Activated CD4-positive, alpha-beta T cell treated with anti-CD3 and anti-CD28 coated beads, Interleukin-2, amount 50 U/mL, for 48 hours (primary cell): Measurements from ENCODE around the gene MPEG1.

Experiments used
- DNase-seq, 2 experiments: peaks; one replicate each; pipeline ENCODE4 v3.0.0-alpha.2; 2020

Gene MPEG1, protein sequence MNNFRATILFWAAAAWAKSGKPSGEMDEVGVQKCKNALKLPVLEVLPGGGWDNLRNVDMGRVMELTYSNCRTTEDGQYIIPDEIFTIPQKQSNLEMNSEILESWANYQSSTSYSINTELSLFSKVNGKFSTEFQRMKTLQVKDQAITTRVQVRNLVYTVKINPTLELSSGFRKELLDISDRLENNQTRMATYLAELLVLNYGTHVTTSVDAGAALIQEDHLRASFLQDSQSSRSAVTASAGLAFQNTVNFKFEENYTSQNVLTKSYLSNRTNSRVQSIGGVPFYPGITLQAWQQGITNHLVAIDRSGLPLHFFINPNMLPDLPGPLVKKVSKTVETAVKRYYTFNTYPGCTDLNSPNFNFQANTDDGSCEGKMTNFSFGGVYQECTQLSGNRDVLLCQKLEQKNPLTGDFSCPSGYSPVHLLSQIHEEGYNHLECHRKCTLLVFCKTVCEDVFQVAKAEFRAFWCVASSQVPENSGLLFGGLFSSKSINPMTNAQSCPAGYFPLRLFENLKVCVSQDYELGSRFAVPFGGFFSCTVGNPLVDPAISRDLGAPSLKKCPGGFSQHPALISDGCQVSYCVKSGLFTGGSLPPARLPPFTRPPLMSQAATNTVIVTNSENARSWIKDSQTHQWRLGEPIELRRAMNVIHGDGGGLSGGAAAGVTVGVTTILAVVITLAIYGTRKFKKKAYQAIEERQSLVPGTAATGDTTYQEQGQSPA

DNA sequence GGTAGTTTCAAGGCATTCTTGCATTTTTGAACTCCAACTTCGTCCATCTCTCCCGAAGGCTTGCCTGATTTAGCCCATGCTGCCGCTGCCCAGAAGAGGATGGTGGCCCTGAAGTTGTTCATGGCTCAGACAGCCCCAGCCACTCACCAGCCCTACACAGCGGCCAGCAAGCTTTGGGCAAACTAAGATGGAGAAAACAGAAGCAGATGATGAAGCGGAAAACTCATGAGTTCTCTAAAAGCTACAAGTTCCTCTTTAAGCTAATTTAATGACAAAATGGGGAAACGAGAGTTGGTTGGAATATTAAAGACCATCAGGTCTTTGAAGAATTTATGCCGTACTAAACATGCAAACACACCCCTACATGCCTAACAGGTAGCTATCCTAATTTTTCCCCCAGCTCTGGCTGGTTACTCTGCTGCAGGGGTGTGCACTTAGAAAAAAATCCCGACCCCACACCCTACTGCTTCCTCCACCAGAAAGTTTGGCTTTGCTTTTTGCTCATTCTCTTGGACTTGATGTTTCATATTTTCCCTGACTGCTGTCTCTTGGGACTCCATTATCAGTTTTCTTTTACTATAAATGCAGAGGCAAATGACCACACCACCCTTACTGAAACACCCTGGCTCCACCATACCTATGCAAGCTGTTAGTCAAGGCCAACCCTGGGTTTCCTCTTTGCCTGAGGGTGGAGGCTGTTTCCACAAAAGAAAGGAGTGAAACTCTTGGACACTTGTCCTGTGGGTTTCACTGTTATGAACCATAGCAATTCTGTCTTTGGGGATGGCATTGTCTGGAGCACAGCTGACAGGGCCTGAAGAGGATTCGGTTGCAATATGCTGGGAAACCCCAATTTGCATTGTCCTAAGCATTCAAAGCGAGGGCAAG, at the start of gene MPEG1:
MPEG1 (minus strand) TSS at position 184 of the 888 bp plus-strand sequence; CDS start at position 122, 62 bp downstream.
- DNase-seq = no peak

DNA sequence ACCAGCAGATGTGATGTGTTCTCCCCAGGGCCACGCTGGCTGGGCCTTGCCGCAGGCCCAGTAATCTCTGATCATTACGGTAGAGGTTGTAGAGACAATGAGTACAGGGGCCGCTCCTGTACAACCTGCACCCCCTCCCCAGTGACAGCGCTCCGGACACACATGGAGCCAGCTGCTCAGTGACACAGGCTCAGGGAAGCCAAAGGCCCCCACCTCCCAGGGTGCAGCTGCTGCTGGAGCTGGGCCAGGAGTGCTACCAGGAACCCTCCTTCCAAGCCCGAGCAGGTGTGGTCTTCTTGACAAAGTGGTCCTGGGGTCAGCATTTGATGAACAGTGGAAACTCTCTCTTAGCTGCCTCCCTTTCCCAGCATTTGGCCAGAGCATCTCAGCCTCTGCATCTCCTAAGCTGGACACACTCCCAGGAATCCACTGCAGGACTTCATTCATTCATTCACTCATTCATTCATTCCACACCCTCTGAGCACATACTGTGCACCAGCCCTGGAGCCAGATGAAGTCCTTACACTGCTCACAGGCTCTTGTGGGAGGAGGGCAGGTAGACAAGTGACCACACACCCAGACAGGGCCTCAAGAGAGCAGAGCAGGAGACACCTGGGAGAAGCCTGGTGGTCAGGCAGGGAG, 49.6 kb upstream of the MPEG1 start:
- DNase-seq = no peak

DNA sequence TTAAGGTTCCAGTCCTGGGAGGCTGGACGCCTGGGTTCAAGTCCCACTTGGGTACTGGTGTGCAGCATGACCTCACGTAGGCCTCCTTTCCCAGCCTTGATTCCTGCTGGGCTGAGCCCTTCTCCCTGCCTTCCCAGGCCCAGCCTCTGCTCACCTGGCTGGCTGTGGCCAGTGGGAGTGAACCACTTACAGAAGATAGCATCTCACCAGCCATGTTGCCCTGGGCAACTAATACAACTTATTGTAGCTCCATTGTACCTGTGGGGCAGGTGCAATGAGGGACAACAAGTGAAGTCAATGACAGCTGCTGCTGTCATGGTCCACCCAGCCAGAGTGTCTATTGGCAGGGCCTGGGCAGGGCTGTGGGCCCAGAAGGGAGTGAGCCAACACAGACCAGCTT, 48.4 kb upstream of the MPEG1 start:
- DNase-seq = no peak

DNA sequence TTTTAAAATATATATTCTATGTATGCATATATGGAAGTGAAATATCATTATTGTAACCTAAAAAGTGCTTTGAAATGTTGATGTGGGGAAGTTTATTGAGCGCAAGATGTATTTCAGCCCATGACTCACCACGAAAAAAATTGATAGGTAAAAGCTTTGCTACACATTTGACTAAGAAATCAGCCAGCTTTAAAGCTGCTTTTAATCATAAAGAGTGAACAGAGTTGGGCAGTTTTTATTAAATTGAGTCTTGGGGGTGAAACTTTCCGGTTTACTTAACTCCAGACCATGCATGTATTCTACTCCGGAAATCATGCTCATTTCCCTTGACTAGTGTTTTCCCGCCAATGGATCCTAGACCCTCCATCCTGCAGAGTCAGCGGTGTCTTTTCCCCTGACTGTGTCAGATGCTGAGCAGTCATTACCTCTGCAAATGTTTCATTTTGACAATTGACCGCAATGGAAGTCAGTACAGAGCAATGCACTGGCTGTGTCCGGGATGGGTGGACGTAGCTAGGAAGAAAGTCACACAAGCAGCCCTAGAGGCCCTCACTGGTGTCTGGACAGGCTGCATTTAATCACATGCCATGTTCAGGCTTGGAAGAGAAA, 47.2 kb upstream of the MPEG1 start:
- DNase-seq = no peak

DNA sequence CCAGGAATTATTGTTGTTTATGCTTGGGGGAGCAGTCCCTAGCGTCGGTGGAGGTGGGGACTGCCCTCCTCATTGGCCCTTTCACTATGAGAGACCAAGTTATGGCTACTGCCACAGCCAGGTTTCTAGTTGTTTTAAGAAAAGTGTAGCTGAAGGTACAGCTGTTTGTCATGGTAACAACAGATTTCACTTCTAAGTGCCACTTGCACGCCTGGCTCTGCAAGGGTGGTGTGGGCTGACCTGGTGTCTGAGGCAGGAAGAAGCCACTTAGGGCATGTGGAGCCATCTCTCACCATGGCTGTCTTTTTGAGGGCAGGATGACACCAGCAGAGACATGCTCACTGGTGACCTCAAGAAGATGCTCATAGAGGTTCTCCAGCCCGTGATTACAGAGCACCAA, 46.3 kb upstream of the MPEG1 start:
- DNase-seq = no peak

DNA sequence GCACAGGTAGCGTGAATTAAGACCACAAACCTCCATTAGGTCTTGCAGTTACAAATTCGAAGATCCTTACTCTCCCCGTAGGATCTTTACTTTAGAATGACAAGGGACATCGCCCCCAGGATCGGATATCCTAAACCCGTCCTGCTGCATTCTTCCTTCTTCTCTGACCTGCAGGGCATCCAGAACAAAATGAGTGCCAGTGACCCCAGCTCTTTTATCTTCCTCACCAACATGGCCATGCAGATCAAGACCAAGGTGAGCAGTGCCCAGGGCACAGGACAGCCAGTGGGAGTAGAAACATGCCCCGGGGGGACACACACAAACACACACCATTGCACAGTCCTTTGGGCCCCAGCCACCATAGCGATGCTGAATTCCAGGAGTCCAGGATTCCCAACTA, 42.6 kb upstream of the MPEG1 start:
- no peak for DNase-seq

DNA sequence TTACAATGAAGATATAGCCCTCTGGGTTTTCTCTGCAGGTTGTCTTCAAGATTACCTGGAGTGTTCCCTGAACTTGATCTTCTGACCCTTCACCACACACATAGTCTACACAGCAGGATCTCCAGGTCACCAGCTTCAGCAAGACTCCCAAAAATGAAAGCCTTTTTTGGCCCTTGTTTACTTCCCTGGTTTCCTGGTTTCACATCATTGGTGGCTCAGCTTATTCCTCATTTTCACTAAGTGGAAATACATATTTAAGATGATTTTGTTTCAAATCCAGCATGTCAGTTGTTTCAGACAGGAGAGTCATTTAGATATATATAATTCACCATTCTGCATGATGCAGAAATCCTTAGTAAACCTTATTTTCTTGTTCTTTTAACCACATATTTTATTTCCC, 41.6 kb upstream of the MPEG1 start:
- DNase-seq = no peak

DNA sequence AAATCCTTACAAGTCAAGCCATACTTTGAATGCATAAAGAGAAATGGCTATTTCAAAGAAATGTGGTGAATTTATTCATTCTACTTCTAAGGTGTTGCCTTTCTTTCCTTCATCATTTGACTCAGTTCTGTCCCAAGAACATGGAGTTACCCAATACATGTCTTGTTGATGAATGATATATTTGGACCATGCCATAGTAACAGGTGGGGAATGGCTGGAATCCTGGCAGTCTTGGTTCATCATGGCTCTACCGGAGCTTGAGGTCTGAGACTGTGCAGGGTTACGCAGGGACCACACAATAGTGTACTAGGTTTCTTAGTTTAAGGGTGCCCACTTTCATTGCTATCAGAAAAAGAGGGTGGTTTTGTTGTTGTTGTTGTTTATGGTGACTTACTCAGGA, 40.3 kb upstream of the MPEG1 start:
- no peak for DNase-seq

DNA sequence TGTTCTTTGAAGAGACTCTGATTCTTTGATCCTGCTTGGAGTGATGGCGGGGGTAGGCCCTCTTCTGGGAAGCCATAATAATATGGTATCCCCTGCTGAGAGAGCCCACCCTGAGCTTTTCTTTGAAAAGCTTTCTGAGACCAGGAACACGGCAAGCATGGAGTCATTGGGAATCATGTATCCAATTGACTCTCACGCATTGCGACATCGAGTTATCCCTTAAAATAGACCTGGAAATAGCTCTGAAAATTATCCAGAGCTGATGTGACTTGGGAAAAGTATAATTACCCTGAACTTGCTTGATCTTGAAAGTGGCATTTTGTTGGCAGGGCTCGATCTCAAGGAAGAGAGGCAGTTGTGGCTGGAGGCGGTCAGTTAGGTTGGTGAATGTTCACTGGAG, 36.8 kb upstream of the MPEG1 start:
- DNase-seq = no peak

DNA sequence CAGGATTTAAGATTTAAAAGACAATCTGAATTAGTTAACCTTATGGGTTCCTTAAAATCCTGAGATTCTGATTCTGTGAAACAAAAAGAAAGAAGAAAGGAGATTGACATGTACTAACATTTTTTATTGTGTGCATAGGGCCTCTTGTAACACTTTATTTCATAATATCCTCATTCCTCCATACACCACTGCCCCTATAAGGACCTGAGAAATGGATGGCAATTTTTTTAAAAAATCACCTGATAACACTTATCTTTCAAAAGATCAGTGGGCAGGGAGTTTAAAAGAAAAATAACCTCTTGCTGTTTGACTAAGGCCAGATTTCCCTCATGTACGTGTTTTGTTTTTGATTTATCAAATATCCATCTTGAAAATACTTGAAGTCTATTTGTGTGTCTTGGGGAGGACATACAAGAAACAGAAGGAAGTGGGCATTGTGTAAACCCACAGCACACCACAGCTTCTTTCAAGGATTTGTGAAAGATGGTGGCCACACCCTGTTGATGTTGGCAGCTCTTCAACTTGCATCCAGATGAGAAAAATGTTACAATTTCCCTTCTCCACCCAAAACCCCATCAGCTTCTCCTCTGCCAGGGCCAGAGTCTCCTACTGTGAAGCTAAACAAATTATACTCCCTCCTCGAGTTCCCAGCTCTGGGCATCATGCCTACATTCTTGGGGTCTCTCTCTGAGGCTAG, 35.0 kb upstream of the MPEG1 start:
- DNase-seq = no peak

DNA sequence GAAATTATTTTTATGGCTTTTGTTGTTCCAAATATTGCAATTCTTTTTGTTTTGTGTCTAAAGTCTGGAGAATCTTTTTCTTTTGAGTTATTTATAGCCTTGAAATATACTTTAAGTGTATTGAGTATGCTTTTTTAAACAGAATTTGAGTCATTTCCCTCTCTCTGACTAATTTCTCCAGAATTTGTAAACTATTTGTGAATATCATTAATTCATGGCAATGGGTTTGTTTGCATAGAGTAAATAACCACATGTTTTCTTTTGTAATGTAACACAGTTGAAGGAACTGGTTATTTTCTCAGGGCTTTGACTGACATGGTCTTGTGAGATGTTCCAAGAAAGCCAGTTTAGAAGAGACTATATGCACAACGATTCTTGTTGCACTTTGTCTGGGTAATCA, 30.9 kb upstream of the MPEG1 start:
- no peak for DNase-seq

DNA sequence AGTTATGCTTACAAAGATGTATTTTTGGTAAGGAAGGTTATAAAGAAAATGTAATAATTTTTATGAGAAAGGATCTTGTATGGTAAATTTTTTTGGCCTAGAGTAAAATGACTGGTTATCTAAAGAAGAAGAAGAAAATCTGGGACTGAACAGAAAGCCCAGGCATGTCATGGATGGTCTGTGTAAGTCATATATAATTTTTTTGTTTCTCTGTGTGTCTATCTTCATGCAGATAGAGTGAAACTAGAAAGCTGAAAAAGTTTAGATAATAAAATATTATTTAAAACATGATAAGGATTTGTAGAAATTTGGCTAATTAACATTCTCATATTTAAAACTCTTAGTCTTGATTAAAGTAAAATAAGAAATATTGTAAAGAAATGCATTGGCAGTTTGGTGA, 27.6 kb upstream of the MPEG1 start:
- DNase-seq = no peak

DNA sequence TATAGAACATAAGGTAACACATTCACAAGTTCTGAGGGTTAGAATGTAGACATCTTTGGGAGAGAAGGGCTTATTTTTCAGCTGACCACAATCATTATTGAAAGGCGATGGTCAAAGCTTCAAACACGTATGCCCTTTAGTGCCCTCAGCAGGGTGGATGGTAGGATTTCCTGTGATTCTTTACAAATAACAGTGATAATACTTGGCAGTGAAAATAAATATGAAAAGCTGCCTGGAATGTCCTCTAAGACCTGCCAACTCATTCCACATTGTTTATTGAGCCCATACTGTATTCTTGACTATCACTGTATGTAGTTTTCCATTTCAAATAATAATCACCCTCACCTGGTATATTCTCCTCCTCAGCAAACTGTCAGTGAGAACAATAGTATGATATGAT, 13.7 kb upstream of the MPEG1 start:
- no peak for DNase-seq

DNA sequence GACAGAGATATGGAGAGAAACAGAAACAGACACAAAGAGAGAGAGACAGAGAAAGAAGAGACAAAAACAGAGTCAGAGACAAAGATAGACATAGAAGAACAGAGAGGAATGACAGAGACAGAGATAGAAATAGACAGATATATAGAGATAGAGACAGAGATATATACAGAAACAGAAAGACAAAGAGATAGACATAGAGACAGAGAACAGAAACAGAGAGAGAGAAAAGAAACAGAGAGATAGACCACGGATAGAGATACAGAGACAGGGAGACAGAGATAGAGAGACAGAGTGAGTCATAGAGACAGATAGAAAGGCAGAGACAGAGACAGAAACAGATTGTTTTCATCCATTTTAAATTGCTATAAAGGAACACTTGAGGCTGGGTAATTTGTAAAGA, 12.3 kb upstream of the MPEG1 start:
- DNase-seq = no peak

DNA sequence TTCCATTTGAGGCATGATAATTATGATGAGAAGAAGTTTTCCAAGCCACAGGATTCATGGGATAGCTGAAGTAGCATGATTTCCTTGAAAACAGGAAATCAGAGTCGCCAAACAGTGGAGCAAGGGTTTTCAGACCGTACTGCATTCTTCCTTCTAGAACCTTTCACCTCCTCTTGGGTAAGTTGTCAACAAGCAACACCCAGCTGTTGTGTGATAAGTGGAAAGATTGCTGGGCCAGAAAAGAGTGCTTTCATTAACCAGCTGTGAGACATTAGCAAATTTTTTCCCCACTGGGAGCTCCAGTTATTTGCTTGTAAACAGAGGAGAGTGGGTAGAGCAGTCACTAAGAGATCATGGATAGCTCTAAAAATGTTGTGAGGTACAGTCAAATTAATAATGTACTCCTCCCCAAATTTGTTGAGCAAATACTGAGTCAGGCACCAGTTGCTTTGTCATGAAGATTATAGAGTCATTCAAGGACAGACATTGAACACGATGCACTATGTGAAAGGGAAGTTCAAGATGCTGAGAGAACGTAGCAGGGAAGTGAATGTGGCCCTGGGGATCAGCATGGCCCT, 11.7 kb upstream of the MPEG1 start:
- DNase-seq = no peak

DNA sequence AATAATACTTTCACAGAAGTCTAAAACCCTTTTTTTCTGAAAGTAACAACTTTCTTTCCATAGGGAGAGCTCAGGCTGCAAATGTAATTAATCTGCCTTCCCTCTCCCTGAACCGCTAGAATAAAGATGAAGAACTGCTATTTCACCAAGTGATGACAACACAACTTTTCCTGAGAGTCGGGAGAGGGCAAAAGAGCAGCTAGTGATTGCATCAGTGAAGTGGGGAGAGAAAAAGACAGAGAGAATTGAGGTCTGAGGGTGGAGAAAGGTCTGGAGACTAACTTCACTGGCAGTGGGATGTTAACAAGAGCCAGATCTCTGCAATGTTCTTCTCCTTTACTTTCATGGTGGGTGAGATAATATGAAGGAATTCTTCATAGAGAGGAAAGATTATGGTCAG, 10.9 kb upstream of the MPEG1 start:
- no peak for DNase-seq

DNA sequence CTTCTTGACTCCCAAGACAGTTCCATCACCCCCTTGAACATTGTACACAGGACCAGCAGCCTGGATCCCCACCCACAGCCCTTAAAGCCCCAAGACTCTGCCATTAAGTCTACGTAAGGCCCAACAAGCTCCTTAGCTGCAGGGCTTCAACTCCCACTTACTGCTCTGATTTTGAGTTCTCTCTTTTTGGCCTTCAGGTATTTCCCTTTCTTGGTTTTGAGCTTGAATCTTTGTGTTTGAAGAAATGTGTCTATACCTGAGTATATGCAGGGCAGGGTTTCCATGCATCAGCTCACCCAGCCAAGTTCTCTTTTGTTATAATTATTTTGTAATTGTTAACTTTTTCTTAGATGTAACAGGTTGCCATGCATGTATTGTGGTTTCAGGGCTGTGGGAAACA, 10.4 kb upstream of the MPEG1 start:
- no peak for DNase-seq

DNA sequence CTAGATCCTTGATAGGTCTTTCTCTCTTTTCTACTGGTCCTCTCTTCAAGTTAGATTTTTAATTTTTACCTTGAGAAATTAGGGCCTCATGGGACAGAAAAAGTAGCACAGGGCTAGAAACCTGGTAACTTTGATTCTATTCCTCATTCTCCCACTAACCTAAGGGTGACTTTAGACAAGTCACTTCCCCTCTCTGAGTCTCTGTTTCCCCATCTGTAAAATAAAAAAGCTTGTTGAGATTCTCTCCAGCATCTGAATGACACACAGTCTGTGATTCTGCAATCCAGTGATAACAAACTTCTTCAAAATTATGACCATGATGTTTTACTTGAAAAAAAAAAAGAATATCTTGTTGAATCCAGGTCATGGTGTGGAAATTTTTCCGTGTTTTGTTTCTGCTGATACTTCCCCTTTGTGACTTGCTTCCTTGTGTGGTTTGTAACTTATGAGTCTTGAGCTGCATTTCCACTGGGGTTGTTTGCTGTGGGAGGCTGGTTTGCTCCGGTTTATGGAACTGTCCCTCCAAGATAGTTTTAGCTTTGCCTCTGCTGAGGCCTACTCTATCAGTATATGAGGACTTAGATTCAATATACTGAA, 9.8 kb upstream of the MPEG1 start:
- DNase-seq = no peak

DNA sequence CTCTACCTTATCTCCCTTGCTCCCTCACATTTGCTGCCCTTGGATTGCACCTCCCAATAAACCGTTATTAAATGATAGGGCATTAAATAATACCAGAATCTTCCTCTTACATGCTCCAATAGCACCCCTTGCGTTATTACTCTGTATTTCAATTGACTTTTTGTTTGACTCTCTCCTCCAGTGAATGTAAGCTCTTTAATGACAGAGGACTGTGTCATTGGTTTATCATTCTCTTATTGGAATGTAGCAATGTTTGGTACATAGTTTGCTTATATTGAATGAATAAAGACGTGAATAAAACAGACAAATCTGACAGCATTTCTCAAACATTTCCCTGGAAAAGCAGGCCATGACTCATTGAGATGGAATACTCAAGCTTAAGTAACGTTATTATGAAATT, 8.7 kb upstream of the MPEG1 start:
- DNase-seq = no peak

DNA sequence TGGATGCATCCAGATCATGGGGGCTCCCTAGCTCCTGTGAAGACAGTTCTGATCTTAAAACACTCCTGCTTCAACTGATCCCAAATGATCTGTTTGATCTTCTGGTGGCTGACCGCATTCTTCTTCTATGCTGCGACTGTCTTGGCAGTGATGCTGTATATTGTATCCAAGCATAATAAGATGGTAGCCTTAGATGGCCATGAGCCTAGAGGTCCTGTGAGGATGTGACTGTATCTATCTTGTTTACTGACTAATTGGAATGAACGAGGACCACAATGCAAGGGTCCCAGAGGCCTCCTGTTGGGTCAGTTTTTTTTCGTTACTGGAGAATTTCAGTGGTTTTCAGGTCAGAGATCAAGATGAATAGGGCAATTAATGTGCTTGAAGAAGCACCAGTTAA, 7.1 kb upstream of the MPEG1 start:
- no peak for DNase-seq

DNA sequence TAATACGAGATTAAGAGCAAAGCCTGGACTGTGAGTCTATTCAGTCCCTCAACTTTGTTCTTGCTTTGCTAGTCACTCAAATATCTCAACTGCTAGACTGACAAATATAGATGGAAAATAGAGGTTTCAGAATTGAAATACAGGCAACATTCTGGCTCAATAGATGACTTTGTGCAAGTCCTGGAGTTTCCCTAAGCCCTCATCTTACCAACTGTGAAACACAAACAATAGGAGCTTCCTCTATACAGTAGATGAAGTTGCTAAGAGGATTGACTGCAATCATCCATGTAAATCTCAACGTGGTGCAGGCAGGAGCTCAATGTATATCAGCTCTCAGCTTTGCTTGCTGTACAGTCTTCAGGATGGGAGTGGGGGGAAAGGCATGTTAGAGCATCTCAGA, 6.2 kb upstream of the MPEG1 start:
- DNase-seq = no peak
